GM12878 (cell line): ENCODE data around the gene NFATC2. TPM values are rescaled to one million over a fixed set of nuclear protein-coding genes. Genes with fewer than 3 reads are reported as not detected.

Experiments
- ATAC-seq: fragments of 200-7000 bp; cut with Tn5 transposase; 3 replicates; pipeline ENCODE4 v1.9.1; 2020; ENCODE audit warnings: mild to moderate bottlenecking, moderate library complexity
- BruUV-seq: library from RNA; stranded (reverse); fragments of 400-500 nt; replicated peaks from 2 replicates; lab custom pipeline; 2021; lab: Mats Ljungman, UMichigan
- CTCF ChIA-PET: fragments of 300-600 bp; sonication (Branson Sonifier 250); formaldehyde crosslinking; extraction: SDS; loops from one replicate; lab custom pipeline; 2021; ENCODE audit warnings: inconsistent platforms; lab: Yijun Ruan, JAX
- POLR2A ChIA-PET: fragments of 350-600 bp; formaldehyde crosslinking; extraction: SDS; loops from one replicate; lab custom pipeline; 2021; ENCODE audit warnings: inconsistent platforms; lab: Charles Lee
- RAD21 ChIA-PET: fragments of 300-600 bp; sonication (Branson Sonifier 250); formaldehyde crosslinking; loops from one replicate; lab custom pipeline; 2023; ENCODE audit warnings: antibody characterized with exemption; ENCODE audit not compliant: unreplicated experiment; lab: Charles Lee
- SMC1A ChIA-PET: fragments of 300-600 bp; sonication (Branson Sonifier 250); formaldehyde crosslinking; loops from one replicate; lab custom pipeline; 2023; ENCODE audit not compliant: unreplicated experiment, uncharacterized antibody; lab: Charles Lee
- DNase-seq: peaks from one replicate; pipeline ENCODE4 v3.0.0-alpha.2; 2011; ENCODE audit warnings: low read depth, low spot score
- FAIRE-seq: peaks from 3 replicates; lab custom pipeline; 2011; peaks lifted over from hg19 to GRCh38; lab: Jason Lieb, UNC
- H2AFZ ChIP-seq: 2 replicates; pipeline ENCODE4 v1.6.0; 2011; ENCODE audit warnings: low read depth, low read length, control low read depth; ENCODE audit not compliant: control insufficient read depth
- H3K27ac ChIP-seq: 2 replicates; pipeline ENCODE4 v1.5.1; 2011; ENCODE audit warnings: control low read depth; ENCODE audit not compliant: control insufficient read depth, insufficient read depth
- H3K27me3 ChIP-seq, 2 experiments: replicated peaks in 1 of 2; 2 replicates each; pipeline versions ENCODE4 v1.6.0 to v1.6.1; 2011; ENCODE audit warnings: low read length in 1 of 2; ENCODE audit not compliant: control insufficient read depth in 2 of 2, insufficient read depth in 2 of 2
- H3K36me3 ChIP-seq, 2 experiments: 2 replicates each; pipeline ENCODE4 v1.5.1; 2011; ENCODE audit warnings: low read length in 1 of 2; ENCODE audit not compliant: control insufficient read depth in 2 of 2, insufficient read depth in 2 of 2
- H3K4me1 ChIP-seq: 2 replicates; pipeline ENCODE4 v1.6.1; 2011; ENCODE audit warnings: mild to moderate bottlenecking, low read length, moderate library complexity, mixed read lengths; ENCODE audit not compliant: control insufficient read depth, insufficient read depth
- H3K4me2 ChIP-seq: 2 replicates; pipeline ENCODE4 v1.6.0; 2011; ENCODE audit warnings: control low read depth; ENCODE audit not compliant: control insufficient read depth, insufficient read depth
- H3K4me3 ChIP-seq: fragments of 200-600 bp; sonication (generic); 2 replicates; pipeline ENCODE4 v1.5.1; 2016
- H3K79me2 ChIP-seq: 2 replicates; pipeline ENCODE4 v1.6.0; 2011; ENCODE audit warnings: low read length; ENCODE audit not compliant: control insufficient read depth, insufficient read depth
- H3K9ac ChIP-seq: 2 replicates; pipeline ENCODE4 v1.8.0; 2011; ENCODE audit warnings: low read length, control low read depth, mixed read lengths; ENCODE audit not compliant: control insufficient read depth, insufficient read depth
- H3K9me3 ChIP-seq: replicated peaks from 3 replicates; pipeline ENCODE4 v1.5.1; 2011; ENCODE audit warnings: mild to moderate bottlenecking, low read length; ENCODE audit not compliant: control insufficient read depth, insufficient read depth
- H4K20me1 ChIP-seq: 2 replicates; pipeline ENCODE4 v1.6.0; 2011; ENCODE audit not compliant: control insufficient read depth, insufficient read depth
- EP300 ChIP-seq, 2 experiments: fragments of 150-350 bp in 1 of 2; IDR thresholded peaks; 2 replicates each; pipeline ENCODE4 v1.6.1; 2011 to 2012; ENCODE audit warnings: low read depth in 2 of 2, low read length in 2 of 2, borderline replicate concordance in 1 of 2, improper control_type of control experiment in 1 of 2, inconsistent platforms in 1 of 2; ENCODE audit not compliant: control insufficient read depth in 1 of 2
- FOXK2 ChIP-seq: fragments of 450-650 bp; IDR thresholded peaks from 2 replicates; pipeline ENCODE4 v1.6.1; 2017; ENCODE audit warnings: mild to moderate bottlenecking, moderate library complexity
- HDAC6 ChIP-seq: fragments of 200-600 bp; sonication (generic); IDR thresholded peaks from one replicate; pipeline ENCODE4 v1.8.0; 2017; ENCODE audit warnings: antibody characterized with exemption; ENCODE audit not compliant: unreplicated experiment
- HDGF ChIP-seq: fragments of 450-650 bp; IDR thresholded peaks from 2 replicates; pipeline ENCODE4 v1.6.1; 2016; ENCODE audit warnings: antibody characterized with exemption
- JUNB ChIP-seq: IDR thresholded peaks from 2 replicates; pipeline ENCODE4 v1.6.1; 2016; ENCODE audit warnings: antibody characterized with exemption, mild to moderate bottlenecking
- MEF2B ChIP-seq: fragments of 450-650 bp; IDR thresholded peaks from 2 replicates; pipeline ENCODE4 v1.6.1; 2018; ENCODE audit warnings: mild to moderate bottlenecking, moderate library complexity; ENCODE audit not compliant: partially characterized antibody, poor library complexity, severe bottlenecking
- NFIC ChIP-seq: IDR thresholded peaks from 2 replicates; pipeline ENCODE4 v1.6.1; 2012; ENCODE audit warnings: low read depth, mild to moderate bottlenecking, inconsistent platforms, low read length, moderate library complexity
- NFYA ChIP-seq: IDR thresholded peaks from 2 replicates; pipeline ENCODE4 v1.6.1; 2011; ENCODE audit warnings: low read depth, mild to moderate bottlenecking, low read length, improper control_type of control experiment, borderline replicate concordance
- NRF1 ChIP-seq: conservative IDR thresholded peaks from 2 replicates; pipeline ENCODE4 v1.6.1; 2011; ENCODE audit warnings: mild to moderate bottlenecking, low read depth, low read length, improper control_type of control experiment
- SIX5 ChIP-seq: IDR thresholded peaks from 2 replicates; pipeline ENCODE4 v1.6.1; 2011; ENCODE audit warnings: mild to moderate bottlenecking, low read depth, low read length, moderate library complexity; ENCODE audit not compliant: severe bottlenecking
- SREBF1 ChIP-seq: IDR thresholded peaks from 2 replicates; pipeline ENCODE4 v1.6.1; 2012; ENCODE audit warnings: mild to moderate bottlenecking, low read length
- SUZ12 ChIP-seq: fragments of 200-600 bp; sonication (generic); IDR thresholded peaks from one replicate; pipeline ENCODE4 v1.6.1; 2018; ENCODE audit warnings: antibody characterized with exemption, mild to moderate bottlenecking; ENCODE audit not compliant: unreplicated experiment
- TCF12 ChIP-seq: IDR thresholded peaks from 2 replicates; pipeline ENCODE4 v1.6.1; 2011; ENCODE audit warnings: low read depth, mild to moderate bottlenecking, low read length
- ZNF207 ChIP-seq: fragments of 450-650 bp; IDR thresholded peaks from 2 replicates; pipeline ENCODE4 v1.6.1; 2014; ENCODE audit warnings: antibody characterized with exemption, mild to moderate bottlenecking, borderline replicate concordance
- WGBS: methylation state at CpG from one replicate; pipeline ENCODE4 v1.1.6; 2016; ENCODE audit warnings: low lambda C conversion rate; ENCODE audit not compliant: insufficient replicate concordance, insufficient coverage; ENCODE audit errors: missing lambda C conversion rate; 5-methylcytosine and 5-hydroxymethylcytosine counted together
- in situ Hi-C: fragments of 300-500 bp; cut with MboI; formaldehyde crosslinking; loops from 9 replicates; pipeline ENCODE4 v1.14.3; 2018; ENCODE audit warnings: mixed read lengths
- intact Hi-C: fragments of 100-400 bp; cut with micrococcal nuclease; formaldehyde crosslinking; loops from one replicate; pipeline ENCODE4 v1.14.2; 2022; ENCODE audit not compliant: unreplicated experiment
- polyA plus RNA-seq, 11 experiments: library from polyadenylated mRNA; depleted of rRNA in 4 of 11; unstranded in 6 of 11; stranded (reverse) in 5 of 11; fragments of >200 nt; fragmentation: Nextera tagmentation in 4 of 11; fragmentation: Illumina TruSeq in 1 of 11; extraction: Ambion mirVana in 4 of 11; extraction: Trizol in 1 of 11; gene quantifications; 1 replicate in 1 of 11; 2 replicates in 10 of 11; pipeline versions ENCODE4 v1.2.1 to v1.2.3, GENCODE V29; 2011 to 2016; ENCODE audit warnings: inconsistent platforms in 2 of 11, missing spikeins in 2 of 11, low read depth in 1 of 11
- total RNA-seq, 4 experiments: library from RNA; depleted of rRNA in 3 of 4; stranded (reverse); fragments of >200 nt in 3 of 4; fragmentation: Illumina TruSeq in 1 of 4; extraction: Trizol in 1 of 4; gene quantifications; 2 replicates each; pipeline versions ENCODE4 v1.2.1 to v1.2.3, GENCODE V29; 2013 to 2021
- TF ChIP-seq, protein P1 (sequence below): fragments of 450-650 bp; IDR thresholded peaks from 2 replicates; pipeline ENCODE4 v1.6.1; 2016; ENCODE audit warnings: mild to moderate bottlenecking
- TF ChIP-seq, protein P2 (sequence below): fragments of 450-650 bp; IDR thresholded peaks from 2 replicates; pipeline ENCODE4 v1.6.1; 2017; ENCODE audit warnings: borderline replicate concordance
- TF ChIP-seq, protein P3 (sequence below): fragments of 450-650 bp; formaldehyde crosslinking; IDR thresholded peaks from 2 replicates; pipeline ENCODE4 v1.4.0; 2022; ENCODE audit warnings: mild to moderate bottlenecking, moderate library complexity

NFATC2 gene
- total and polyA plus RNA-seq, 10 of the 15 experiments (the other 5 are each of a cell fraction or from before 2014, with no cell fraction given) = 3.3 to 20.0 (median 7.3) TPM

DNA sequence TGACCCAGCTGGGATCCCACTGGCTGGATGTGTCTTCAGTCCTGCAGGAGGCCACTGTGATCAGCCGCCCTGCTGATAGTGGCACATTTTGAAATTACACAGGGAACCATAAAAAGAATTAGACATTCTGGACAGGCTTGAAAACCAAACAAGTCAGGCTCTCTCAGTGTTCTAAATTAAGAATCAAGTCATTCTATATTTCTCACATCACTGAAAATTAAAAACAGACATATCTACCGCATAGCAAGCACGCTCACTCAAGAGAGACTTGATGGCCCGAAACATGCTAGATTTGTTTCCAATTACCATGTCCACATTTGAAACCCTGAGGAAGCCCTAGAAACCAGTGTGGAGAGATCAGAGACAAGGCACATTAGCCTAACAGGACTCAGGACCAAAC lies 57.7 kb downstream of the NFATC2 start (continued):
- no peak for TF ChIP-seq HDAC6
- no peak for TF ChIP-seq MEF2B
- TF ChIP-seq, protein P1, sequence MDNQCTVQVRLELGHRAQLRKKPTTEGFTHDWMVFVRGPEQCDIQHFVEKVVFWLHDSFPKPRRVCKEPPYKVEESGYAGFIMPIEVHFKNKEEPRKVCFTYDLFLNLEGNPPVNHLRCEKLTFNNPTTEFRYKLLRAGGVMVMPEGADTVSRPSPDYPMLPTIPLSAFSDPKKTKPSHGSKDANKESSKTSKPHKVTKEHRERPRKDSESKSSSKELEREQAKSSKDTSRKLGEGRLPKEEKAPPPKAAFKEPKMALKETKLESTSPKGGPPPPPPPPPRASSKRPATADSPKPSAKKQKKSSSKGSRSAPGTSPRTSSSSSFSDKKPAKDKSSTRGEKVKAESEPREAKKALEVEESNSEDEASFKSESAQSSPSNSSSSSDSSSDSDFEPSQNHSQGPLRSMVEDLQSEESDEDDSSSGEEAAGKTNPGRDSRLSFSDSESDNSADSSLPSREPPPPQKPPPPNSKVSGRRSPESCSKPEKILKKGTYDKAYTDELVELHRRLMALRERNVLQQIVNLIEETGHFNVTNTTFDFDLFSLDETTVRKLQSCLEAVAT = no peak
- TF ChIP-seq EP300 (IDR thresholded peaks at IDR 0.05; ENCODE audit: borderline replicate concordance in 1 of 2, control insufficient read depth in 1 of 2, low read depth in 2 of 2, low read length in 2 of 2) = no peak
- TF ChIP-seq, protein P2, sequence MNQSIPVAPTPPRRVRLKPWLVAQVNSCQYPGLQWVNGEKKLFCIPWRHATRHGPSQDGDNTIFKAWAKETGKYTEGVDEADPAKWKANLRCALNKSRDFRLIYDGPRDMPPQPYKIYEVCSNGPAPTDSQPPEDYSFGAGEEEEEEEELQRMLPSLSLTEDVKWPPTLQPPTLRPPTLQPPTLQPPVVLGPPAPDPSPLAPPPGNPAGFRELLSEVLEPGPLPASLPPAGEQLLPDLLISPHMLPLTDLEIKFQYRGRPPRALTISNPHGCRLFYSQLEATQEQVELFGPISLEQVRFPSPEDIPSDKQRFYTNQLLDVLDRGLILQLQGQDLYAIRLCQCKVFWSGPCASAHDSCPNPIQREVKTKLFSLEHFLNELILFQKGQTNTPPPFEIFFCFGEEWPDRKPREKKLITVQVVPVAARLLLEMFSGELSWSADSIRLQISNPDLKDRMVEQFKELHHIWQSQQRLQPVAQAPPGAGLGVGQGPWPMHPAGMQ = no peak
- TF ChIP-seq FOXK2 = no peak
- no peak for TF ChIP-seq SIX5
- no peak for TF ChIP-seq HDGF
- TF ChIP-seq SREBF1 = no peak

DNA sequence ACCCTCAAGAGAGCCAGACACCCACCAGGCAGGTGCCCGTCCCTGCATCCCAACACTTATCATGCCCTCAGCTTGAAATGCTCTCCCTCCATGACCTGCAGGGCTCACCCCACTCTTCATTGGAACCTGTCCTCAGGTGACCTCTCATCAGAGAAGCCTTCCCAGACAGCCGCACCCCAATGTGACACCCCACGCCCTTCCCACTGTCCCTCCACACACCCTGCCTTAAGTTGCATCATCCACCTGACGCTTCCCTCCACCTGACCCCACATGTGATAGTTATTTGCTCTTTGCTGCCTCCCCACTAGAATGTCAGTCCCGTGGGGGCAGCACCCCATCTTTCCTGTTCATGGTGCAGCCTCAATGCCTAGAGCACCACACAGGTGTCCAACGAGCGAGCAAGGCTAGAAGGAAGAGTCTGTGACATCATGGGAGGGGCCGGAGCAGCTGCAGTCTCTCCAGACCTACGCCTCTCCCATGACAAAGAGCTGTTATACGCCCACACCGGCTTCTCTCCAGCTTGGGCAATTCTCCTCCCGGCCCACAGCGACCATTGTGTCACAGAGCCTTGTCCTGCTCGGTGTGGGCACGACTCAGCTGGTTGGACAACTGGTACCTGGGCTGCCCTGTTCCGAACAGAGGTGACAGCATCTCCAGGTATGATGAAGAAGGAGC lies 58.2 kb downstream of the NFATC2 start:
- Histone ChIP-seq H2AFZ (no peak overlapping the region), H3K79me2 (peaks cover 1% of the 10 kb centered on the region), H3K4me2 (no peak overlapping the region), H3K9me3 (no peaks in the 10 kb centered on the region; the same call in 2 of the 3 replicates), H3K4me1 (peaks cover 34% of the 10 kb centered on the region), H4K20me1 (no peaks in the 10 kb centered on the region), H3K9ac (no peak overlapping the region), H3K36me3 (peaks cover 7 to 10% of the 10 kb centered on the region in 2 experiments), H3K27me3 (no peaks in the 10 kb centered on the region), H3K4me3 (no peak overlapping the region), H3K27ac (no peak overlapping the region)
- no peak for FAIRE-seq
- WGBS = 74% methylated on average over 15 of the region's 16 CpGs
- POLR2A ChIA-PET = no interaction called here
- in situ Hi-C loops (no loop called here), intact Hi-C loops (loop anchor here (5.0 to 10.0 kb wide), 2 partner anchors 82 to 111 kb away; no protein-coding TSS in a partner anchor)
- SMC1A ChIA-PET = no interaction called here
- ATAC-seq = no peak
- DNase-seq = no peak
- CTCF ChIA-PET = no interaction called here
- RAD21 ChIA-PET = no interaction called here
- no TSS peak for BruUV-seq
- TF ChIP-seq SUZ12 = no peak
- no peak for TF ChIP-seq NFYA
- no peak for TF ChIP-seq ZNF207
- TF ChIP-seq, protein P3, sequence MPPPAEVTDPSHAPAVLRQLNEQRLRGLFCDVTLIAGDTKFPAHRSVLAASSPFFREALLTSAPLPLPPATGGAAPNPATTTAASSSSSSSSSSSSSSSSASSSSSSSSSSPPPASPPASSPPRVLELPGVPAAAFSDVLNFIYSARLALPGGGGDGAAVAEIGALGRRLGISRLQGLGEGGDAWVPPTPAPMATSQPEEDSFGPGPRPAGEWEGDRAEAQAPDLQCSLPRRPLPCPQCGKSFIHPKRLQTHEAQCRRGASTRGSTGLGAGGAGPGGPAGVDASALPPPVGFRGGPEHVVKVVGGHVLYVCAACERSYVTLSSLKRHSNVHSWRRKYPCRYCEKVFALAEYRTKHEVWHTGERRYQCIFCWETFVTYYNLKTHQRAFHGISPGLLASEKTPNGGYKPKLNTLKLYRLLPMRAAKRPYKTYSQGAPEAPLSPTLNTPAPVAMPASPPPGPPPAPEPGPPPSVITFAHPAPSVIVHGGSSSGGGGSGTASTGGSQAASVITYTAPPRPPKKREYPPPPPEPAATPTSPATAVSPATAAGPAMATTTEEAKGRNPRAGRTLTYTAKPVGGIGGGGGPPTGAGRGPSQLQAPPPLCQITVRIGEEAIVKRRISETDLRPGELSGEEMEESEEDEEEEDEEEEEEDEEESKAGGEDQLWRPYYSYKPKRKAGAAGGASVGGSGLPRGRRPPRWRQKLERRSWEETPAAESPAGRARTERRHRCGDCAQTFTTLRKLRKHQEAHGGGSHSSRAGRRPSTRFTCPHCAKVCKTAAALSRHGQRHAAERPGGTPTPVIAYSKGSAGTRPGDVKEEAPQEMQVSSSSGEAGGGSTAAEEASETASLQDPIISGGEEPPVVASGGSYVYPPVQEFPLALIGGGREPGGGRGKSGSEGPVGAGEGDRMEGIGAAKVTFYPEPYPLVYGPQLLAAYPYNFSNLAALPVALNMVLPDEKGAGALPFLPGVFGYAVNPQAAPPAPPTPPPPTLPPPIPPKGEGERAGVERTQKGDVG (CRISPR knock-in tag) = no peak
- no peak for TF ChIP-seq NFIC
- no peak for TF ChIP-seq NRF1
- no peak for TF ChIP-seq JUNB
- TF ChIP-seq TCF12 = no peak
